ENCODE data around the gene ARL2BP.

Gene ARL2BP

DNA sequence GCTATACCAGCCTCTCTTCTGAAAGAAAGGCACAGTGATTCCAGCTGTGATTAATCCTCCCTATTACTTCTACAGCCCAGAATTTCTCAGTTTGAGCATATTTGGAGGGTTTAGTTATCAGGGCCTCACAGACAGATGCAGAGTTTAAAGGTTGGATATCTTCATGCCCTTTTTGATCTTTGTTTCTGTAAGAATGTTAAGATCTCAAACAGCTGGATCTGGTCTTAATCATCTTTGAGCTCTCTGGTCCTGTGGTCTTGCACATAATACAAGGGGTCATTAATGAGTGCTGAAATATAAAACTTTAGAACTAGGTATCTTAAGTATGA lies 9.1 kb upstream of the ARL2BP start:
- no peak for DNase-seq

DNA sequence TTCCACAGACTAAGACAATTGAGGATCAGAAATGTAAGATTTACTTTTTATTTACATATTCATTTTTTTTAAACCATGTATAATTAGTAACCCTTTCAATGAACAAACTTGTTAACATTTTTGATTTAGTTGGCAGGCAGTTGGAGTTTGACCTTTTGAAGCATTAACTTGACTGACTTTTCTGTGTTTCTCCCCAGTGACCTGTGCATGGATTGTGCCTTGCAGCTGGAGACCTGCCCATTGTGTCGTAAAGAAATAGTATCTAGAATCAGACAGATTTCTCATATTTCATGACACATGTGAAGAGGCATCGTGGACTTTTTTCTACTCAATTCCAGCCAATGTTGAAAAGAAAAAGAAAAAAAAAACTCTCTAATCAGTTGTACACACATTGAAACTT lies 6.4 kb upstream of the ARL2BP start:
- DNase-seq = no peak

DNA sequence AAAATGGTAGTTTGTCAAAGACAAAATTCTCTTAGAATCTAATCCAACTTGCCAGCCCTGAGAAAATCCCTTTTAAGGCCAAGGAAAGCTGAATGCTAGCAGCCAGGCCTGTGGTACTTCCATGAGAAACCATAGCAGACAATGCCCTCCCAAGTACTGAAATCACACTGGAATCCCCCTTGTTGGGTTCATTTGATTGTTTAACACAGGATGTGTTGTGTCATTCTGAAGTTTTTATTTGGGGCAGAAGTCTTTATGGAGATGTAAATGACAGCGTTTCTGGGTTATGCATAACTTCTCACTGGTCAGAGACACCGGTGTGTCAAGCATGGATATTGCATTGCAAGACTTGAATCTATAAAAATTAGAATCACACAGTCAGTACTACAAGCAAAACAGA lies 6.0 kb upstream of the ARL2BP start:
- DNase-seq = no peak

DNA sequence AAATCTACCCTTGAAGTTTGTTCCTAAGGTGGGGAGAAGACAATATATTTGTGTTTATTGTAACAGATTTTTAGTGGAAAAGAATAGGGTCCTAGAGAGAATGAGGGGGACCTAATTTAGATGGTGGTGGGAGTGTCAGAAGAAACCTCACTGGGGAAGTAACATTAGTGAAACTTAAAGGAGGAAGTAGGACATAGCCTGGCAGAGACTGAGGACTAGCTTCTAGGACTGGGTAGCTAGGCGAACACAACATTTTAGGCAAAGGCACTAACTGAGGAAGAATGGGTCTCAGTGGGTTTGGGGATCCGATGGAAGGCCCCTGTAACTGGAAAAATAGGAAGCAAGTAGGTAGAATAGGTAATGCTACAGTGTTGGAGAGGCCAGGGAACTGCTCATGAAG lies 4.2 kb upstream of the ARL2BP start:
- DNase-seq = no peak

DNA sequence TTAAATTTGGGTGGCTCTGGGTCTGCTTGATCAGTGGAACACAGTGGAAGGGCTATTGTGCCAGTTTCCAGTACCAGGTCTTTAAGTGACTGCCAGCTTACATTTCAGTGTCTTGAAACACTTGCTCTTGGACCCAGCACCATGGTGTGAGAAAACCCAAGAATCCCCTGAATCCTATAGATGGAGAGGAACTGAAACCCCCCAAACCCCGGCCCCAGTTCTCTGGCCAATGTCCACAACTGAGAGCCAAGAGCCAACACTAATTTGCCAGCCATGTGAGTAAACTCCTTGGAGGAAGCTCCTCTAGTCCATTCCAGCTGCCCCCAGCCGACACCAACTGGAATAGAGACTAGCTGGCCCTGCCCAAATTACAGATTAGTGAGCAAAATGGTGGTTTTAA lies 2.4 kb upstream of the ARL2BP start:
- DNase-seq = no peak

DNA sequence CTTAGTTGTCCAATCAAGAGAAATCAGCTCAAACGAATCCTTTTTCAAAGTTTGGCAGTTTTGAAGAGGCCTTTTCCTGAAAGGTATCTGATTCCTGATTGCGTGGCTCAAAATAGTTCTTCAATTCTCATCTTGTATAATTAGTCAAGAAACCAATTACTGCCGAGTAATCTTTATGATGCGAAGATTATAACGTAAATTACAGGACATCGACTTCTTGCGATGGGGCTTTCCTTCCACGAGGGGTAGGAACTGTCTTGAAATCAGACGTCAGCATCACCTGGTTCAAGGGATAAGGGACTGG lies 644 bp upstream of the ARL2BP start:
- DNase-seq = no peak

DNA sequence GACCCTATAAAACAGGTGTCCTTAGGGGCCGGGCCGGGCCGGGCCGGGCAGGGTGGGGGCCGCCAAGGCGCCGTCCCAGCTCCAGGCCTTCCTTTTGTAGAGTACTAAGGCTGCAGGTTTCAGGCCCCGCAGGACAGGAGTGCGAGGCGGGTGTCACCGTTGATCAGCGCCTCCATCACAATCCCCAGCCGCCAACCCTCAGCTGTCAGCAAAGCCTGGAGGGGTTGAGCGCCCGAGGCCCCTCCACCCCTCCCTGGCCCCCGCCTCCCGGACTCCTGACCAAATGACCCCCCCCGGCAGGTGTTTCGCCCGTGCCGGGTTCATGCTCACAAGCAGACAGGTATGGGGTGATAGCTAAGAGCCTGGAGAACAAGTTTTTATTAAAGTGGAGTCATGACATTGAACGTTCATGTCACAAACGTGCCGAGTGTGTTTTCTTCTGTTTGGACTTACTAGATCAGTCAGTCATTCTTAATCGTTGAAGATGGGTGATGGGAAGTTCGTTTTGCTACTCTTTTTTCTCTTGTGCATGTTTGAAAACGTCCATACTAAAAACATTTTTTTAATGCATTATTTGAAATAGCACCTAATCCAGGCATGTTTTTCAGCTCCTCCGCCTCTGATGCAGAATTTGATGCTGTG lies 534 bp downstream of the ARL2BP start:
- no peak for DNase-seq

DNA sequence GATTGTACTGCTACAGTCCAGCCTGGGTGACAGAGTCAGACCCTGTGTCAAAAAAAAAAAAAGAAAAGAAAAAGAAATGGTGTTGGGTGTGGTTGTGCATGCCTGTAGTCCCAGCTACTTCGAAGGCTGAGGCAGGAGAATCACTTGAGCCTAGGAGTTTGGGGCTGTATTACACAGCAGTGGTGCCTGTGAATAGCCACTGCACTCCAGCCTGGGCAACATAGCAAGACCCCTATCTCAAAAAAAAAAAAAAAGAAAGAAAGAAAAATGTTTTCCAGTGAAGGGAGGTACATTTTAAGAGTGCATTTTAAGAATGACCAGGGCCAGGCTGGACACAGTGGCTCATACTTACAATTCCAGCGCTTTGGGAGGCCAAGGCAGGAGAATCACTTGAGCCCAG lies 6.3 kb downstream of the ARL2BP start:
- DNase-seq = no peak

DNA sequence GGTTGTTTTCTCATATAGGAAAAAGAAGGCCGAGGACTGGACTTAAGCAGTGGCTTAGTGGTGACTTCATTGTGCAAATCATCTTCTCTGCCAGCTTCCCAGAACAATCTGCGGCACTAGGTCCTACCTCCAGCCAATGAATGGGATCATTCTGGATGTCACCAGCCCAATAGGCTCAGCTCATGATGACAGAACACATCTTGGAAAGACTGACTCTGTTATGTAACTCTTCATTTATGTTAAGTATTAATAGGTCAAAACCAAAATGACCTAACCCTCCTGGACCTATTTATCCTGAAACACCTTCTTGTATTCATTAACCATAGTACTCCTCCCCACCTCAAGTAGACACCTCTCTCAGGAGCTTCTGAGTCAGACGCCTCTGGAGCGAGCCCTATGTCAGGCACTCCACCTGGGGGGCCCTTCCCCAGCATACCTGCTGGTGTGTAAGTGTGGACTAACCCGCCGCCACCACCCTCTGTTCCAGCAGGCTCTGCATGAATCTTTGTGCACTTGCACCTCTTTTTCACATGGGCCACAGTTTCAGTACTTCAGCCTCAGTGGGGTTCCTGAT lies 7.2 kb downstream of the ARL2BP start:
- no peak for DNase-seq

DNA sequence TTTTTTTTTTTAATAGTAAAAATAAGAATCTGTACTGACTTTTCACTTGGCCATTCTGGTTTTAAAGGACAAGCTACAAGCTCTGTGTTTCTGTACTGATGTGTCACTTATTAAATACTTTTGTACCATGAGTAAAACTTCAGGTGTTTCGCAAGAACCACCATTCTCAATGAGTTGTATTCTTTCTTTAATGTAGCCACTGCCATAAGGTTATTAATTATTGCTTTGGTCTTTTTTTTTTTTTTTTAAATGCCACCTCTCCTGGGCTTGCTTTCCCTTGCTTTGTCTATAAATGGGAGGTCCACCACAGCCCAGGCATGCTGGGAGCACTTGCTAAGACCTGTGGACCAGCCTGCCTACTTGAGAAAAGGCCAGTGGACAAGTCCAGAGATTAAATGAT lies 8.4 kb downstream of the ARL2BP start:
- DNase-seq = no peak

DNA sequence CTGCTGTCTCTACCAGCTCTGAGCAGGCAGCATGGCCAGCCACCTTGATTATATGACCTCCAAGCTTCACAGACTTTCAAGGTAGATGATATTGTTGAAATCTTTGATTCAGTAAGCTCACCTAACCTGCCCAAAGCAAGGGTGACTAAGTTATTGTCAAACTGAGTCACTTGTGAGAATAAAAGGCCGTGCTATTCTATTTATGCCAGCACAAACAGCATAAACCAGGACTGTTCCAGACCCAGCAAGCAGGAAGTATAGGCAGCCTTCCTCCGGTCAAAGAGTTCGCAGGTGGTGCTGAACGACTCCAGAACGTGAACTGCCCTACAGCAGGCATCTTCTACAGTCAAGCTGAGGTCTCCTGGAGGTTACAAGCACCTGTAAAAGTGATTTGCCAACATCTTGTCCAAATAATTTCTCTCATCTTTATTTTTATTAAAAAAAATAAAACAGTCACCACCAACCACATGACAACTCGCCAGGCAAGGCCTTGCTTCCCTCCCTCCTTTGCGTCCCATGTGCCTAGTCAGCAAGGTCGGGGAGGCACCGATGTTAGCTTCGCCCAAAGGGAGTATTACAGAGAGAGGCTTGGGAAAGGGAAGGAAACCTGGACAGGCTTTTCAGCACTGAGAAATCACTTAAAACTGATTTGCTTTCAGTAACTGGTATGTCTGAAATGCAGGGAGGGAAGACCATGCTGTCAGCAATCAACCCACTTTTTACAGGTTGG lies 10.8 kb downstream of the ARL2BP start:
- no peak for DNase-seq

DNA sequence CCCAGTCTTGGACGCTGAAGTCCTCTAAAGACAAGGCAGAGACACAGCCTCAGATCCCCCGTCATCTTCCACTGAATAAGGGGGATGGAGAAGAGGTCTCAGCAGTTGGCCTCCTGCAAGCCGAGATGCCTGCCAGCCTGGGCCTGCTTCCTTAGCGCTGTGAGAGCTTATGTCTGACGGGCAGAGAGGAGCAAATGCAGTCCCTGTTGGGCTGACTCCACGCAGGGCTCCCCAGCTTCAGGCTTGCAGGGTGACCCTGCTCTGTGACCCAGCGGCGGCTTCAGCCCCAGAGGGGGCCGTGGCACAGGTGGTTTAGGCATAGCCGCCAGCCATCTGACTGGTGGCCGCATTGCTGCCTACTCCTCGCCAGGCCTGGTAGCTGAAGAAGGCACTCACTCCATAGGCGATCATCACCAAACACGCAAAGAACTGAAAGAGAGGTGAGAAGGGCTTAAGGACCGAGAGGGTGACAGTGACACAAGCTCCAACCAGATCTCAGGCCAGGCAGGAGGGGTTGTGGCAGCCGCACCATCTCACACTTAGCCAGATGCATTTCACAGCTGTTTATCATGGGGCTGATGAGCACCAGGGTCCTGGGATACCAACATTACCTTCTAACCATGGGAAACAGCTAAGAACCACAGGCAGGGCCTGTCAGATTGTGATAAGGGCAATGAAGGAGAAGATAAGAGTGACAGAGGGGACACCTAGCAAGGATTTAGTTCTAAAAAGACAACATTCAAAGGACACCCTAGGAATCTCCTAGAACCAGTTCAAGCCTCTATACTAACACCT lies 11.7 kb downstream of the ARL2BP start:
- no peak for DNase-seq

DNA sequence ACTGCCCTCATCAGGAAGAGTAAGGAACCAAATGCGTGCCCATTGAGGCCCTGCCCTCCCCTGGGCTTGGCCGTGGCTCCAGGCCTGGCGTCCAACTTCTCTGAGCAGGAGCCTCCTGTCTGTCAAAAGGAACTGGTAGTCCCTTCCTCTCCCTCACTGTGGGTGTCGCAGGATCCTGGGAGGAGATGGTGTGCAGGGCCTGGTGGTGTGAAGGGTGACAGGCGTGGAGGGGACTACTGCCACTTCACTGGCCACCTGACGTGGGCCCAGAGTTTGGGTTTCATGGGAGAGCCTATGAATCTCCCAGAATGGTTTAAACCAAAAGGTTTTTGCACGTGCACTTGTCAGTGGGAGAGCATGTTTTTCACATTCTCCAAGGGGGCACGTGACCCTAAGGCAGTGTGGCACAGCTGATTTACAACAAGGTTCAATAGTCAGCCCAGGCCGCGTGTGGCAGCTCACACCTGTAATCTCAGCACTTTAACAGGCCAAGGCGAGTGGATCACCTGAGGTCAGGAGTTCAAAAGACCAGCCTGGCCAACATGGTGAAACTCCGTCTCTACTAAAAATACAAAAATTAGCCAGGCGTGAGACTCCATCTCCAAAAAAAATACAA lies 12.5 kb downstream of the ARL2BP start:
- DNase-seq = no peak

DNA sequence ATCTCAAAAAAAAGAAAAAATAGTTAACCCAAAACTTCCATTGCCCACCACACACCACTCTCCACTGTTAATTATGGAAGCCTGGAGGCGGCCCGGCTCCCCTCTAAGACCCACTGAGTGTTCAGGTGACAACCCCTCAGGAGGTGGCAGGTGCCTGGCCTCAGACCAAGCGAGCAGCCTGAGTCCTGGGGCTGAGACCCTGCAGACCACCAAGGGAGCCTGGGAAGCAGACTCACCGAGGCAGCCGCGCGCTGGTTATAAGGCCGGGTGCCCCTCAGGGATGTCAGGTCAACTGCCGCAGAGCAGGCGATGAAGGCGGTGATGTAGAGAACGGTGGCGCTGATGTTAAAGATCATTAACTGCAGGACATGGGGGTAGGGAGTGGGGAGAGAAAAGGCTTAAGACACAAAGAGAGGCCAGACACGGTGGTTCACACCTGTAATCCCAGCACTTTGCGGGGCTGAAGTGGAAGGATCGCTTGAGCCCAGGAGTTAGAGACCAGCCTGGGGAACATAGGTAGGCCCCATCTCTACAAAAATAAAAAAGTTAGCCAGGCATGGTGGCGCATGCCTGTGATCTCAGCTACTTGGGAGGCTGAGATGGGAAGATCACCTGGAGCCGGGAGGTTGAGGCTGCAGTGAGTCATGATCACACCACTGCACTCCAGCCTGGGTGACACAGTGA lies 13.3 kb downstream of the ARL2BP start:
- DNase-seq = no peak

DNA sequence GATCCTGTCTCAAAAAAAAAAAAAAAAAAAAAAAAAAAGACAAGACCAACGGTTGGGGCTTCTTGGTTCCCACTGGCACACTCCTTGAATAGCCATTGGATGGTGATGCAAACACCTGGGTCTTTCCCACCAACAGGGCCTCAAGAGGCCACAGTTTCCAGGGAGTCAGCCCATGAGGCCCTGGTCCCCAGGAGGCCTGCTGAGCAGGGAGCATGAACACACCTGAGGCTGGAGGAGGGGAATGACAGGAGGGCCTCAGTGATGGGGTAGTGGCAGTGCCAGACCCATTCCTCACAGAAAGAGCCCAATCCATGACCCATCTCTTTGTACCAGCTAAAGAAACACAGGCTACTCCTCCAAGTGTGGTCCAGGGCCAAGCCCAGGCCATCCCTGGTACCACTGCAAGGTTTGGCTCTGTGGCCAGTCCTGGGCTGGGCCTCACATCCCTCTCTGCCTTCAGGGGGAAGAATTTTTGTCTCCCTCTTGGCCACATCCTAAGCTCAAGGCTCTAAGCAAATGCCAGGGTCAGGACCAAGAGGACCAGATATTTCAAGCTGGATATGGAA lies 13.9 kb downstream of the ARL2BP start:
- no peak for DNase-seq

DNA sequence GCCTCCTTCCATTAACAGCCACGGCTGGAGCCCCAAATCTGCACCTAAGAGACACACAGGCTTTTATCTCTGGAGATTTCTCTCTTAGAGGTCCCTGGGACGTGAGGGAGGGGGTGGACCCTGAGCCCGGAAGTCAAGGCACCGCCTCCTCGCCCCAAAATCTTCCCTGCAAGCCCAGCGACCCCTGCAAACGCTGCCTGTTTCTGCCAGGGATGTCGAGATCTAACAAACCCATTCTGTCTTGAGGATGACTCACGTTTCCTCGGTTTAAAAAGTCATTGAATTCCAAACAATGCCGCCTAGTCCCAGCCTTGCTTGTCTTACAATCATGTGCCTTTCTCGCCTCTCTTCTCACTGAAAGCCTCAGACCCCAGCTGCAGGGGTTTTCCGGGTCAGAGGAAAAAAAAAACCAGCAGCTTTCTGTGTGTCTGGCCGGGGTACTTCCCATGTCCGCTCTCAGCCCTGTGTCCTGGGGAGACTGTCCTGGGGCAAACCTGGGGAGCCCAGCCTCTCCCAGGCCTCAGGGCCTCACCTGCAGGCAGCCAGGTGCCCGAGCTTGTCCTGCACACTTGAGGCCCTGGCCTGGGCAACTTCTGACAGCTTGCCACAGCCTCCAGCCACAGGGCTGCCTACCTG lies 15.4 kb downstream of the ARL2BP start:
- peak; percentile 80 for DNase-seq

DNA sequence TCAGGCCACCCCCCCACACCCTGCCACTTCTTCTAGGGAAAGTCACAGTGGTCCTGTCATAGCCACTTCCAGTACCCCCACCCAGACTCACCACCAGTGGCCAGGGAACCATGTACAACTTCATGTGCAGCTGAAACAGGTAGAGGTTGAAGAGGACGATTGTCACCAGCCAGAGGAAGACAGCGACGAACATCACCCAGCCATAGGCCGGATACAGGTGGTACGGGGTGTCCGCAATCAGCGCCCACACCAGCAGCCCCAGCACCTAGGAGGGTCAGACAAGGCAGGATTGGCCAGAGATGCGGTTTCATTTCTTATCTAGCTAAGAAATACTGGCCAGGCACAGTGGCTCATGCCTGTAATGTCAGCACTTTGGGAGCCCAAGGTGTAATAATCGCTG lies 16.7 kb downstream of the ARL2BP start:
- DNase-seq = no peak

DNA sequence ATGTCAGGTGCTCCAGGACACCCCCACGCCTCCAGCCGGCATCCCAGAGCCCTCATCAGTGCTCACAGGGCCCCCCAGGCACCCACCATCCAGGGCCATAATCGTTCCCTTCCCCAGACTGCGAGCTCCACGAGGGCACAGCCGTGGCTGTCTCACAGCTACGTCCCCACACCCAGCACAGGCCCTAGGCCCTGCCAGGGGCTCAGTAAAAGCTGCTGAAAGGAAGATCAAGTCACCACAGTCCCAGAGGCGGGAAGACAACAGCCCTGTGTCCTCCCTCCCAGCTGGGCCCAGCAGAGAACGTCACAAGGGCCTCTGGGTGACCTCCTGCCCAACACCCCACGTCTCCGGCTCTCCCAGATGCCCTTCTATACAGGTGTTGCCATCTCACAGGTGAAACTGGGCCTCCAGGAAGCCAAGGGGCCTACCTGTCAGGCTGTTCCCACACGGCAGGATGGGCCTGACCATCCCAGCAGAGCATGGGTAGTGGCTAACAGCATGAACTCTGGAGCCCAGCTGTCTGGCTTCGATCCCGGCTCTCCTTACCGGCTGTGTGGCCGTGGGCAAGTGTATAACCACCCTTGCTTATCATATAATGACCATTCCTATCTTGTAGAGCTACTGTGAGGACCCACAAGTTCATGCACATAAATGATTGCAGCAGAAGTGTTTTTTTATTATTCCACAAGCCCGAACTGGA lies 17.9 kb downstream of the ARL2BP start:
- no peak for DNase-seq

DNA sequence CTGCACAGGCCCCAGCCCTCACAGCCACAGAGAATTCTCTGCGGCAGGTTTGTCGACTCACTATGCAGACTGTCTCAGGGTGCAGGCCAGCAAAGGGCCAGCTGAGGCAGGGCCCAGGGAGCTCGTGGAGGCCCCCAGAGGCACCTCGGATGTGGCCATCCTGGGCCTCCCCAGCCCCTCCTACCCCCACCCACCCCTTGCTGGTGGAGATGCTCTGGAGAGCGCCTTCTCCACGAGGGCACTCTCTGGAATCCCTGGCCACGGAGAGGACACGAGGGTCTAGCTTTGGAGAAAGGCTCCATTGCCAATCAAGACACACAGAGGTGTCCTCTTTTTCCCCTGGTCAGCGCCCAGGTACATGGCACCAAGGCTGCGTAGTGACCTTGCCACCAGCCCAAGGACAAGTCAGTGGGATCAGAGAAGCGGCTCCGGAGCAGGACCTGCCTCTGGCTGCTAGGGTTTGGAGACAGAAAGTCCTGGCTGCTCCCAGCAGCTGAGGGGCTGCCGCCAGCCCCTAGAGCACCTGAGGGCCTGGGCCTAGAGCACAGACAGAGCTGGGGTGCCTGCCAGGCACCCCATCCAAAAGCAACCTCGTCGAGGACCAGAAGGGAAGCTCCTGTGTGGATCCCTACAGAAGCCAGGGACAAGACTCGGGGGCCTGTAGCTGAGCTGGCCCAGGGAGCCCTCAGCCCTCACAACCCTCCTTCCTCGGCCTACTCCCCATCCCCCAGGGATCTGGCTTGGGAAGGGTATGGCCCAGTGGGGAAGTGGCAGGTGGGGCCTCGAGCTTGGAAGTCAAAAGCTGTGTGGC lies 18.7 kb downstream of the ARL2BP start:
- DNase-seq = no peak

DNA sequence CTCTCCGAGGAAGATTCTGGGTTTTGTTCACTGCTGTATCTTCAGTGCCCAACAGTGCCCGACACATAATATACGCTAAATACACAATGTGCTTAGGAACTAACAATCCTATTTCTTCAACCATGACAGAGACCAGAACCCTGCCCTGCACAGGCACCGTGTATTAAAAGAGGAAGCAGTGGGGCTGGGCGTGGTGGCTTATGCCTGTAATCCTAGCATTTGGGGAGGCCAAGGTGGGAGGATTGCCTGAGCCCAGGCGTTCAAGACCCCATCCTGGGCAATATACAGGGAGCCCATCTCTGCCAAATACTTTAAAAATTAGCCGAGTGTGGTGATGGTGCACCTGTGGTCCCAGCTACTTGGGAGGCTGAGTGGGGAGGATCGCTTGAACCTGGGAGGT lies 19.3 kb downstream of the ARL2BP start:
- no peak for DNase-seq

DNA sequence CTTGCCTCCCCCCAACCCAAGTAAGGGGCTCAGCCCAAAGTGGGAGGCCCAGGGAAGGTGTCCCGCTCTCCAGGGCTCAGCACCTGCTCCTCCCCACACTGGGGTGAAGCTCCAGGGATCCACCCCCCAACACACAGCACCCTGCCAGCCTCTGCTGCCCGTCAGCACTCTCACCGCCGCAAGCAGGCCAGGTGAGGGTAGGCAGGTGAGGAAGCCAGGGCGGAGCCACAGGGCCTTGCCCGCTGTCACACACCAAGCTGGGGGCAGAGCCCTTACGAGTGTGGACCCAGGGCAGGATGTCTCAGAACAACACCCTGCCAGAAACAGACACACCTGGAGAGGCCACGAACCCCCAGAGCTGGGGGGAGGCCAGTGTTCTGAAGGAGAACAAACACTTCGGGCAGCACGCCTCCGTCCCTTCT lies 19.9 kb downstream of the ARL2BP start:
- peak; percentile 51 for DNase-seq

Measured in CD4-positive, alpha-beta T cell treated with Interleukin-17A for 4 hours (primary cell).